HG02981 (cell line): ENCODE results near the gene ELOA.
"Not testable (repeated sequence)": the region's sequence is repeated elsewhere in the genome, so short reads cannot be mapped to it uniquely, and the experiment has no call there.

Source experiments
- ATAC-seq: cut with Tn5 transposase; IDR thresholded peaks from one replicate; pipeline ENCODE4 v1.9.1; 2021; ENCODE audit warnings: mild to moderate bottlenecking, moderate library complexity; ENCODE audit not compliant: unreplicated experiment

The ELOA gene

GRCh38 chr1:23799570-23800399 is 56.5 kb downstream of the ELOA start:
- ATAC-seq = no peak

GRCh38 chr1:23800400-23801337 is 57.4 kb downstream of the ELOA start, which contains the start of gene GALE:
GALE (minus strand) TSS chr1:23800754; CDS start chr1:23799007, 1,747 bp downstream.
- ATAC-seq = peak; percentile 77

- ATAC-seq = no peak
Measured at GRCh38 chr1:23801338-23801748, 58.1 kb downstream of the ELOA start.

GRCh38 chr1:23801876-23802275 is 58.6 kb downstream of the ELOA start:
- no peak for ATAC-seq

- not testable (repeated sequence) for ATAC-seq
Measured at GRCh38 chr1:23802809-23803342, 59.6 kb downstream of the ELOA start.

DNA sequence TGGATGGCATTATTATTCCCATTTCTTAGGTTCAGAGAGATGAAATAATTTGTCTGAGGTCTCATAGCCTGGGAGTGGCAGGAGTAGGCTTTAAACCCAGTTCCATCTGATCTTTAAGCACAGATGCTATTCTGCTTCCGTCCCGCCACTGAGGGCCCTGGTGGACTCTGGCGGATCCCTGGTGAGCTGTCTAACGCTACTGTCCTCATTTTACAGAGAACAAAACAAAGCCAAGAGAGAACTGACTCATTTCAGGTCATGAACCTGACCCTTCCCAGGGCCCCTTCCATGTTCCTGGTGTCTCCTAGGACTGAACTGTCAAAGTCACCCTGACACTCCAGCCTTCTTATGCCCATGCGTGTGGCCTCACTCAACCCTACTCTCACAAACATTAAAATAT is 60.4 kb downstream of the ELOA start:
- no peak for ATAC-seq

DNA sequence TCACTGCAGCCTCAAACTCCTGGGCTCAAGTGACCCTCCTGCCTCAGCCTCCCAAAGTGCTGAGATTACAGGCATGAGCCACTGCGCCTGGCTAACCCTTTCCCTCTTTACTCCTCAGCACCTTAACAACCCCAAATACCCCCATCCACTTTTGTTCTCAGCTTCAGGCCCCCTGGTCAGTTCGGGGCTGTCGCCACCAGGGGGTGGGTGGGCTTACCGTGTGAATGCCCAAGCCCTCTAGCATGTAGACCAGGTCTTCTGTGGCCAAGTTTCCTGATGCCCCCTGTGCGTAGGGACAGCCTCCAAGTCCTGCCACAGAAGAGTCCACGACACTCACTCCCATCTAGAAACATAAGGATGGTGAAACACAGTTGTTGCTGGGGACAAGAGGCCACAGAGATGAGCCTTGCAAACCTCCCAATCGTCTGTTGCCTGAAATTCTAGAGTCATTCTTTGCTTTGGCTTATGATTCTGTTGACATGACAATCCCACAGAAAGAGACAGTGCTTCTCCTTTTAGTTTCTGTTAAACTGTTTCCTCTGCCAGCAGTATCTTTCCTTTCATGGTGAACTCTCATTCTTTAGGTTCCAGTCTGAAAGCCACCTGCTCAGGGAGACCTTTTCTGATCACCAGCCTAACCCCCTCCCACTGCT is 61.0 kb downstream of the ELOA start:
- no peak for ATAC-seq

GRCh38 chr1:23805025-23805424 is 61.8 kb downstream of the ELOA start:
- ATAC-seq = no peak

DNA sequence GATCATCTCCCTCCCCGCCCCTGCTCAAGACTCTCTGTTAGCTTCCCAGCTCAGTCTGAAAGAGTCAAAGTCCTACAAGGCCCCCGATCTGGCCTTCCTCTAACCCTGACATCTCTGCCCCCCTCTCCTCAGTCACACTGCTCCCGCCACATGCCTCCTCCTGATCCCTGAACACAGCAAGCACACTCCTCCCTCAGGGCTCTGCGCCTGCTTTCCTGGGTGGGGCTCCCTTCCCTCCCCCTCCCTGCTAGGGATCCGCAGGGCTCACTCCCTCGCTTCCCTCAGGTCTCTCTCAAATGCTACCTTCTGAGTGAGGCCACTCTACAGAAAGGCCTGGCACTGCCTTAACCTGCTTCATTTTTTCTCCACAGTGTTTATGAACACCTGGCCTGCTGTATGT is 63.0 kb downstream of the ELOA start:
- ATAC-seq = no peak

GRCh38 chr1:23807453-23807852 is 64.2 kb downstream of the ELOA start:
- no peak for ATAC-seq

DNA sequence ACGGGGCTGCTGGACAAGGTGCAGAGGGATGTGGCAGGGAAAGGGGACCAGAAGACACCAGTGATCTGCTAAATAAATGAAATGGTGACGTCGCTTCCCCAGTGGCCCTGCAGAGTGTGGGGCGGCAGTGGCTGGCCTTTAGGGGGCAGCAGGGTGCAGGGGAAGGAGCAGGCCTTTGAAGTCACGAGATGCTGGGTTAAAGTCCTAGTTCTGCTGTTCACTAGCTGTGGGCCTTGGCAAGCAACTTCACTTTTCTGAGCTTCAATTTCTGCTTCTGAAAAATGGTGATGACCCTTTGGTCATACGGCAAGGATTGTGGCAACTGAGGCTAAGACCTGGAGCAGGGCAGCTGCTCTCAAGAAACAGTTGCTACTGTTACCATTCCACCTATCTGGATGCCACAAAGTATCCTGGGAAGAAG is 66.5 kb downstream of the ELOA start:
- peak; percentile 68 for ATAC-seq

DNA sequence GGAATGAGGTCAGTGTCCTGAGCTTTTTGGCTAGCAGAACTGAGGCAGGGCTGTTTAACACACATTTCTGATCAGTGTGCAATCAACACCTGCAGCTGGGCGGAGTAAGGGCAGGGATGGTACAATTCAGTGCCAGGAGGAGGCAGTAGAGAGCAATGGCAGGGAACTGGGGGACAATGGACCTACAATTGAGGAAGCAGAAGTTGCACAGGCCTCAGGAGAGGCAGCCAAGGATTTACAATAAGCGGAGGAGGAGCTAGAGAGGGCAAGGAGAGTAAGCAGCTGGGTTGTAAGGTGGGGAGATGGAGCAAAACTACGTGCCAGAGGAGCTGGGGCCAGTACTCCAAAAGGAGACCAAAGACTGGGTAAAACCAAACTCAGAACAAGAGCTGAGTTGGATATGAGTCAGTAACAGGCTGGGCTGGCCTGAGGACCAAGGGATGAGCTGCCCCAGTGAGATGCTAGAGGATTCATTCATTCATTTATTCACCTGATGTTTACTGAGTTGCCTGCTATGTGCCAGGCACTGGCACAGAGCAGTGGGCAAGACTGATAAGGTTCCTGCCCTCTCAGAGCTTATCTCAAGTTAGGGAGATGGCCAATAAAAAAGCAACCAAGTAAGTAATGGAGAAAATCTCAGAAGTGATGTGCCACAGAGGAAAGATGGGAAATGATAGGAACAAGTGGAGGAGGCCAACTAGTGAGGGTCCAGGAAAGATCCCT is 67.7 kb downstream of the ELOA start:
- ATAC-seq = no peak
